Measurements from ENCODE around the gene VSX1. TPM values are rescaled to one million over a fixed set of nuclear protein-coding genes. Genes with fewer than 3 reads are reported as not detected.
A peak's percentile ranks its signal among the peaks of the same experiment; 100 is the strongest.

VSX1 gene
- total and polyA plus RNA-seq, 9 donors = 0.11 to 1.4 (median 0.75) TPM; not detected in 2

- WGBS, 3 donors = 83 to 86% (median 85%) methylated on average over 7 of the region's 7 CpGs
Observed at GRCh38 chr20:25061103-25061799, 20.7 kb downstream of the VSX1 start.

GRCh38 chr20:25059866-25060465, 22.0 kb downstream of the VSX1 start:
- Histone ChIP-seq H3K4me3 (no peak overlapping the region), H3K4me1 (ENCODE audit: insufficient read depth) (peaks cover 24% of the 10 kb centered on the region), H3K27ac (no peak overlapping the region), H3K36me3 (no peaks in the 10 kb centered on the region), H3K9me3 (no peaks in the 10 kb centered on the region), H3K27me3 (no peaks in the 10 kb centered on the region)
- TF ChIP-seq EP300 (IDR thresholded peaks at IDR 0.05) = no peak
- no peak for TF ChIP-seq POLR2A (IDR thresholded peaks at IDR 0.05)
- TF ChIP-seq CTCF (IDR thresholded peaks at IDR 0.05) = no peak
- intact Hi-C loops (cut with DNase I) = loop anchor here (2.0 to 10.0 kb wide), 5 partner anchors 67 to 1705 kb away; partner anchors contain the start of genes ABHD12 (in 1 of the 4), APMAP (in 1 of the 4), GINS1 (in 1 of the 4) and NXT1 (in 1 of the 4)
- 80 to 89% (median 82%) methylated on average over 7 to 8 of the region's 8 CpGs for WGBS, 3 donors
- peak in 1 of 5 donors; percentile 23 for DNase-seq

More at GRCh38 chr20:25061103-25061799, 20.7 kb downstream of the VSX1 start:
- H3K36me3 ChIP-seq = no peaks in the 10 kb centered on the region
- H3K9me3 ChIP-seq = no peaks in the 10 kb centered on the region
- intact Hi-C loops (cut with DNase I) = loop anchor here in 1 of 4 donors (10.0 kb wide), 1 partner anchor 344 kb away; the partner anchor contains the start of gene GINS1
- no peak overlapping the region for H3K4me3 ChIP-seq
- peak in 1 of 5 donors; percentile 7 for DNase-seq
- peaks cover 12% of the 10 kb centered on the region for H3K4me1 ChIP-seq (ENCODE audit: insufficient read depth)
- no peaks in the 10 kb centered on the region for H3K27me3 ChIP-seq
- TF ChIP-seq POLR2A (IDR thresholded peaks at IDR 0.05) = no peak
- no peak for TF ChIP-seq CTCF (IDR thresholded peaks at IDR 0.05)
- no peak for TF ChIP-seq EP300 (IDR thresholded peaks at IDR 0.05)
- no peak overlapping the region for H3K27ac ChIP-seq

DNA sequence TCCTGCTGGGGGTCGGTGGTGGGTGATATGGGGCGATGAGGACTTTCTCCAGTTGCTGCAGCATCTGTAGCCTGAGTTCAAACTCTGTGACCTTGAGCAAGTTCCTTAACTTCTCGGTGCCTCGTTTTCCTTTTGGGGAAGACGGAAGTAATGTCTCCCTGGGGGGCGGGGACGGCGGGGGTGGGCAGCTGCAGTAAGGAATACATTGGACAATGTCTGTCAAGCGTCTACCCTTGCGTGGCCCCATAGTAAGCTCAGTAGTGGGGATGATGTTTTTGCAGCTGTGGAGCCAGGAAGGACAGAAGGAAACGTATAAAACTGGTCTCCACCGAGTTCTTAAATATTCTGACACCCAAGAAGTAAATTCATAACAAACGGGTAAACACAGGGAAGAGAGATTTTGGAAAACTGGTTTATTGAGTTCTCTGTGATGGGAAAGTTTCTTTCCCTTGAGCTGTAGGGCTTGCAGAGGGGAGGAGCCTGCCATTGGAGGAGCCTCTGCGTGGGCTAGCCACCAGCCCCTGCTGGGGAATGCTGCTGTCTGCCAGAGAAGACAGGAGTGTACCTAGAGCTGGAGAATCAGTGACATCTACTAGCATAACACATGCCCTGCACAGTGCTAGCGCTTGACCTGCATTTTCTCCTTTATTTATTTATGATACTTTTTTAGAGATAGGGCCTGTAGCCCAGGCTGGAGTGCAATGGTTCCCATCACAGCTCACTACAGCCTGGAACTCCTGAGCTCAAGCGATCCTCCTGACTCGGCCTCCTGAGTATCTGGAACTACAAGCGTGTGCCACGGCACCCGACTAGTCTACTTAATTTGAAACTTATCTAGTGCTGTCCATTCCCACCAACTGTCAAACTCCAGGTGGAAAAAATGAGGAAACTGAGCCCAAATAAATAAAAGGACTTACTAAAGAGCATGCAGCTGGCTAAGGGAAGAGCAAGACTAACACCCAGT, 22.8 kb downstream of the VSX1 start:
- intact Hi-C loops (cut with DNase I) = loop anchor here (2.0 to 10.0 kb wide), 4 partner anchors 66 to 1704 kb away; partner anchors contain the start of genes ABHD12 (in 1 of the 4), APMAP (in 1 of the 4) and NXT1 (in 1 of the 4)
- no peaks in the 10 kb centered on the region for H3K27me3 ChIP-seq
- DNase-seq = peak in 1 of 5 donors; percentile 45
- H3K4me1 ChIP-seq (ENCODE audit: insufficient read depth) = peaks cover 30% of the 10 kb centered on the region
- H3K36me3 ChIP-seq = no peaks in the 10 kb centered on the region
- peak overlapping the region; percentile 80 for H3K4me3 ChIP-seq
- no peaks in the 10 kb centered on the region for H3K9me3 ChIP-seq
- no peak for TF ChIP-seq EP300 (IDR thresholded peaks at IDR 0.05)
- no peak for TF ChIP-seq CTCF (IDR thresholded peaks at IDR 0.05)
- no peak for TF ChIP-seq POLR2A (IDR thresholded peaks at IDR 0.05)
- WGBS, 3 donors = 8 to 15% (median 11%) methylated on average over 20 of the region's 20 CpGs
- peak overlapping the region in 1 of 2 donors; percentile 74 for H3K27ac ChIP-seq

Data from ovary (tissue), 9 donors.